Right lobe of liver (tissue), 4 donors: ENCODE measurements around the gene HOXD9.

Experiments
- POLR2A ChIP-seq: fragments of 450-650 bp; IDR thresholded peaks from one replicate; pipeline ENCODE4 v1.6.1; 2017; ENCODE audit warnings: antibody characterized with exemption, mild to moderate bottlenecking
- TF ChIP-seq, protein P1 (sequence below), 4 donors: fragments of 200-600 bp in 3 of 4; fragments of 450-650 bp in 1 of 4; IDR thresholded peaks; one replicate each; pipeline versions ENCODE4 v1.5.1 to v1.8.0; 2016 to 2022; ENCODE audit warnings: antibody characterized with exemption in 4 of 4, mild to moderate bottlenecking in 2 of 4
- donor health status: DM: no; HTN: no; CAD: no.
- donor health status: DM: no; HTN: no; CAD: no.
- donor health status: DM: no; HTN: yes; CAD: no.

DNA sequence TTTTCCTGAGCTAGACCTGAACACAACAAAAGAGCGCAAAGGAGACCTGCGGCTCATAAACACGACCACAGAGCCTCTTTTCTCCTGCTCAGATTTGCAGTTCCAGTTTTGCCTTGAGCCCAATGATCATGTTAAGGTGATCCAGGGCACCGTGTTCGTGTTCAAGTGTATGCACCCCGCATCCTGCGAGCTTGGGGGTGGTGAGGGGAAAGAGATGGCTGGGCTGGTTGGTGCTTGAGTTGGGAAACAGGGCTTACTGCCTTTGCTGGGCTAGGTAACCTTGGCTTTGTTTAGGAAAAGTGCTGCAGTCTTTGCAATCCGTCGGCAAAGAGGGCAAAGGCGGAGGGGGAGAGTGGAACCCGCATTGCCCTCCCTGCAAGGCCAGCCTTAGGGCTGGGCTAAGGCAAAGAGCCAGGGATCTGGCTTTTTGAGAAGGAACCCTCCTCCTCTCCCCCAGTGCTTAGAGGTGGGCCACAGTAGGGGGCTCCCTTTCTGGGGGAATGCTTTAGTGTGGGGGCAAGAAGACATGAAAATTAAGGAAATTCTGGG is 4.6 kb upstream of the HOXD9 start:
- TF ChIP-seq, protein P1, sequence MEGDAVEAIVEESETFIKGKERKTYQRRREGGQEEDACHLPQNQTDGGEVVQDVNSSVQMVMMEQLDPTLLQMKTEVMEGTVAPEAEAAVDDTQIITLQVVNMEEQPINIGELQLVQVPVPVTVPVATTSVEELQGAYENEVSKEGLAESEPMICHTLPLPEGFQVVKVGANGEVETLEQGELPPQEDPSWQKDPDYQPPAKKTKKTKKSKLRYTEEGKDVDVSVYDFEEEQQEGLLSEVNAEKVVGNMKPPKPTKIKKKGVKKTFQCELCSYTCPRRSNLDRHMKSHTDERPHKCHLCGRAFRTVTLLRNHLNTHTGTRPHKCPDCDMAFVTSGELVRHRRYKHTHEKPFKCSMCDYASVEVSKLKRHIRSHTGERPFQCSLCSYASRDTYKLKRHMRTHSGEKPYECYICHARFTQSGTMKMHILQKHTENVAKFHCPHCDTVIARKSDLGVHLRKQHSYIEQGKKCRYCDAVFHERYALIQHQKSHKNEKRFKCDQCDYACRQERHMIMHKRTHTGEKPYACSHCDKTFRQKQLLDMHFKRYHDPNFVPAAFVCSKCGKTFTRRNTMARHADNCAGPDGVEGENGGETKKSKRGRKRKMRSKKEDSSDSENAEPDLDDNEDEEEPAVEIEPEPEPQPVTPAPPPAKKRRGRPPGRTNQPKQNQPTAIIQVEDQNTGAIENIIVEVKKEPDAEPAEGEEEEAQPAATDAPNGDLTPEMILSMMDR (IDR thresholded peaks at IDR 0.05), result no peak
- no peak for TF ChIP-seq POLR2A
